NCI-H1092 (cell line): ENCODE data around the gene PKMYT1.

Source experiments
- DNase-seq: peaks from one replicate; lab custom pipeline; 2025; lab: John Stamatoyannopoulos, UW

Gene PKMYT1

DNA sequence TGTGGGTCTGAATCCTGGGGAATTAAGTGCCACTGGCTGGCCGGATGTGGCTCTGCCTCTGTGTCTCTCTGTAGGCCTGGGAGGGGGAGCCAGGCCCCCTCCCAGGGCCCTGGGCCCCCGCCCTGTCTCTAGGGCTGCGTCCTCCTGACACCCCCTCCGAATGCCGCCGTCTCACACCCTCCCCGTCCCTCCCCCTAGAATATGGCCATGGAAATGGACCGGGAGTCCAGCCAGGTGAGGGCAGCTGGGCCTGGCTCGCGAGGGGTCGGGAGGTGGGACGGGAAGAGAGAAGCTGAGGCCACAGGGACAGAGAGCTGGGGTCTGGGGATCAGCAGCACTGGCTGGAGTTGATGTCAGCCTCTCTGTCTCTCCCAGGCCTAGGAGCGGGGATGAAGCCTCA is 16.1 kb upstream of the PKMYT1 start:
- no peak for DNase-seq

DNA sequence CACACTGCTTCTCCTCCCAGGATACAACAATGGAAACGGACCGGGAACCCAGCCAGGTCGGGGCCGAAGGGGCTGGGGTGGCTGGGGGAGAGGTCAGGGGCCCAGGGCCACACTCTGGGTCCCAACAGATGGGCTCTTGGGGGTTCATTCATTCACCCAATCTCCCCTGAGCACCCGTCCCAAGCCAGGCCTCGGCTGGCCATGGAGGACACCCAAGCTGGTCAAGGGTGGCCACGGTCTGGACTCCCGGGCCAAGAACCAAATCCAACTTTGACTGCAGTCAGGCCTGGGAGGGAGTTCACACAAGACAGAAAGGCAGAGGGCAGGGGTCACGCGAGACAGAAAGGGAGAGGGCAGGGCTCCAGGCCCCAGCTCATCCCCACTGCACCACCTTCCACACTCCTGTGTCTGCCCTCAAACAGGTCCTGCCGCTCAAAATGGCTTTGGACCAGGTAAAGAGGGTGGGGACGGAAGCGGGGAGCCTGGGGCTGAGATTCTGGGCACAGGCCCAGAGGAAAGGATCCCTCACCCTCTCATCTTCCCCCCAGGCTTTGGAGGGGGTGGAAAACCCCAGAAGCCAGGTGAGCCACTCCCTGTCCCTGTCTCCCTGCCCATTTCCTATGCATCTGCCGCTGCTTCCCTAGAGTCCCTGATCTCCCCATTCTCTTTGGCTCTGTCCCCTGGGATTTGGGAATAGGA is 12.3 kb upstream of the PKMYT1 start:
- DNase-seq, result no peak

DNA sequence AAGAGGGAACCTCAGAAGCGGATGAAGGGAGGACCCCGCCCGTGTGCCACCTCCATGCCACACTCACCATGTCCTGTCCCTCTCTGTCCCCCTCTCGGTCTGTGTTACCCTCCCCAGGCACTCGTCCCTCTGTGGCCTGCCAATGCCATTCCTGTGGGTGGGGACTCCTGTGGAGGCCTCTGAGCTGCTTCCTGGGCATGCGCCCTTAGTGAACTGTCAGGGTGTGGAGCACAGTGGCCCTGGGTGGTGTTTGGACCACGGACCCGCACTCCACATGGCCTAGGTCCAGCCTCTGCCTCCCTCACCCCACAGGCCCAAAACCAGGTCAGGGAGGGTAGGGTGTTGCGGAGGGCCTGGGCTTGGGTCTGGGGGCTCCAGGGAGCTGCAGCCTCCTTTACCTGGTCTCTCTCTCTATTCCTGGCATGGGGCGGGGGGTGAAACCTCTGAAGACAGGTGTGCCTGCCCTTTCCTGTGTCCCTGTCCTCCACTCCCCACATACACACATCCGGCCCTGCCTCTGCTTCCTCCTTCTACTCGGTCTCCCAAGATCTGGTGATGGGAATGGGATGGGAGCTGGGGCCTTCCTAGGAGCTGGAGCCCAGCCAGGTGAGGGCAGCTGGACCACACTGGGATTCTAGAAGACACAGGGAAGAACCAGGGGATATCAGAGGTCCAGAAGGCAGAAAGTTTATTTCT is 11.5 kb upstream of the PKMYT1 start:
- no peak for DNase-seq

DNA sequence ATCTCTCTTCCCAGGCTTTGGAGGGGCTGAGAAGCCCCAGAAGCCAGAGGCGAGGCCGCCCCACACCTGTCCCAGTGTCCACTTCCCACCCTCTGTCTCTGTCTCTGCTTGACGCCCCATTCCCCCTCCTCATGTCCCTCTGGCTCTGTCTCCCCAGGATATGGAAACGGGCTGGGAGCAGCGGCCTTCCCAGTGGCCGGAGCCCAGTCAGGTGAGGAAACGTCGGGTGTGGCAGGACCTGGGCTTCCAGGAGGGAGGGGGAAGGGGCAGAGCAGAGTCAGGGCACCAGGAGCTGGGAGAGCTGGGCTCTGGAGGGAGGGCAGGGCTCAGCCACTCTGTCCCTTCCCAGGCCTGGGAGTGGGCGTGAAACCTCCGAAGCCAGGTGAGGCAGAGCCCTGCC is 10.6 kb upstream of the PKMYT1 start:
- DNase-seq, result no peak

DNA sequence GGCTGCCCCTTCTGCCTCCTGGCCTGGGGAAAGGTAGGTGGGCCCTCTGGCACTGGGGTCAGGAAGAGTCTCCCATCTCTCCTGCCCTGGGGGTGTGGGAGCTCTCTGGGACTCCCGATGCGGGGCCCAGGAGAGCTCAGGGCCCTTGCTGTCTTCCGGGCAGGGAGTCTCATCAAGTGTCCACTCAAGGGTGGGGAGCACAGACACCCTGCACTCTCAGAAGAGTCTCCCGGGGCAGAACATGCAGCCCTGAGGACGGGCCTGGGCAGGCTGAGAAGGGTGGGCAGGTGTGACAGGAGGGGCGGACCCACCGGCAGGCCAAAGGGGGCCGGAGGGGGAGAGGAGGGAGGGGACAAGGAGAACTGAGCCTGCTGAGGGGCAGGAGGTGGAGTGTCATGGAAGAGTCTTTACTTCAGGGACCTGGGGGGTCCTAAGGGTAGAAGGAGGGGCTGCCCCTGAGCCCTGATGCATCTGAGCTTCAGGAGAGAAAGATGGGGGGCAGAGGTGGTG is 8.4 kb upstream of the PKMYT1 start:
- DNase-seq, result no peak

DNA sequence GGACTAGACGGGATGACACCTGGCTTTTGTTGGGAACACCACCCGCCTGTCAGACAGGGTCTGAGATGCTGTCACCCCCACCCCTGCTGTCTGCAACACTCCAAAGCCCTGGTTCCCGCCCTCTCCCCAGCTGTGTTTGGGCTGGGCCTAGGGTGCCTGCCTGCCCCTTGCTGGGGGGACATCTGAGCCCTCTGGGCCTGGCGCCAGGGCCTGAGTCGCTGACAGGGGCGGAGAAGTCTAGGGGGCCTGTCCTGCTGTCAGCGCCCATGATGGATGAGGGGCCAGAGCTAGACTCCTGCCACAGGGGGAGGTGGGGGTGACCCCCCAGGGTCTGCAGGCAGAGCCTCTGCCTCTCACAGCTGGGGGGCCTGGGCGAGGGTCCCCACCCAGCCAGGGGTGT is 7.6 kb upstream of the PKMYT1 start:
- peak; percentile 32 for DNase-seq

DNA sequence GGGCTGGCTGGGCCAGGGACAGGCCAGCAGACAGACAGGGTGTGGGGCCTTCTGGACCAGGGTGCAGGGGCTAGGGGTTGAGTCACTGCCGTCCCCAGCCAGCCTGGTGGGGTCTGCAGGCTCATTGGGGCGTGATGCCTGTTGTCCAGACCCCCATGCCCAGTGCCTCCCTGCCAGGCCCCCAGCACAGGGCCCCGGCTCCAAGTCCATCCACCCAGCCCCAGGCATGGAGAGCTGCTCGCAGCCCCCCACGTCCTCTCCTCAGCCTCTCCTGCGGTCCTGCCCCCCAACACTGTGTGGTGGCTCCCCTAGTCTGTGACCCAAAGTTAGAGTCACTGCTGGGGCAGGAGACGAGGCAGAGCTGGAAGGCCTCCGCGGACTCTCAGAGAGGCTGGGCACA is 7.0 kb upstream of the PKMYT1 start:
- no peak for DNase-seq

DNA sequence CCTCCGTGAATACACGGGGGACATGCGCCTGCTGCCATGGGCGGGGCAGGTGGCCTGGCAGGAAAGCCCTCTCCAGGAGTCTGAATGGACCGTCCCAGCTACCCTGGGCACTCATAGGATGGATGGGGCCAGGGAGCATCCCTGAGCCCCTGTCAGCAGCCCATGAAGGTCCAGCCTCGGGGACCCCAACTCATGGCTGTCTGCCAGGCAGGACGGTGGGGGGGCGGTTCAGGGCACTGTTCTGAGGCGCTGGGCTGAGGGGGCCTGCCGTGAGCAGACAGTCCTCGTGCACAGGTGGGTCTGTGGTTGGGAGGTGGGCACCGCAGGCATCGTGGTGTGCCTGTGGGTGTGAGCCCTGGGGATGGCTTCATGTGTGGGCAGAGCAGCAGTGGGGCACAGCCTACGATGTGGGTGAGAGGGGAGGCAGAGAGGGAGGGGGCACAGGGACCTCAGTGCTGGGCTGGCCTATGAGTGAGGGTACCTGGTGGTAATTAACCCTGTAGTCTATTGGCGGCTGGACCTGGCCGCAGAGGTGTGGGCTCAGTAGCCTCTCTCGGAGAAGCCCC is 6.5 kb upstream of the PKMYT1 start:
- DNase-seq, result no peak

DNA sequence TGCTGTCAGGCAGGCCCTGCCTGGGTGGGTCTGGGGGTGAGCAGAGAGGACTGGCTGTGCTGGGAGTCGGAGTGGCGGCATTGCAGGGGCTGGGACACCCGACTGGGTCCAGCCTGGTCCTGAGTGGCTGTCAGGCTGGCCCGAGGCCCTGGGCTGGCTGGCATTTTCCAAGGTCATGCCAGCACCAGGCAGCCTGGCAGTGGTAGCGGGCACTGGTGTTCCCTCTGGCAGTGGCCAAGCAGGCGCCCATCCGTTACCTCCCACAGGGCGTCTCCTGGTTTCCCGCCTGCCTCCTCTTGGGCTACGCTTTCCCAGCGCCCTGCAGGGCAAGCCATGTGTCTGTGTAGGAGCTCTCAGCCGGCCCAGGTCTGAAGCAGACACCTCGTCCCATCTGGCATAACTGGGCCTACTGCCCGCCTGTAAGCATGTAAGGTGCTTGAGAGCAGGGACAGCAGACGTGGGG is 5.7 kb upstream of the PKMYT1 start:
- no peak for DNase-seq

DNA sequence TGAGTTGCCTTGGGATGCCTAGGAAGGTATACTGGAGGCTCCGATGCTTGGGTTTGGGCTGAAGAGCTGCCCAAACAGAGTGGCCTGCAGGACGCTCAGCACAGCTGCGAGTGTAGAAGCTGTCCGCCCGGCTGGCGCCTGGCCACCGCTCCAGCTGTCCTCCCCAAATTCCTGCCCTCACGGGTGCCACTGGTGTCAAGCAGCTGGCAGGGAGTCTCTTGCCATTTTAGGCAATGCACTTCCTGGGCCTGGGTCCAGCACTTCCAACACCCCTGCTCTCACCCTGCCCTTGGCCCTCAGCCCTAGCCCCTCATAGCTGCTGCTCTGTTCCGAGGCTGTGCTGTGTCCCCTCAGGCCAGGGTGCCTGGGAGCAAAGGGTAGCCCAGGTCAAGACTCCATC is 5.2 kb upstream of the PKMYT1 start:
- no peak for DNase-seq

DNA sequence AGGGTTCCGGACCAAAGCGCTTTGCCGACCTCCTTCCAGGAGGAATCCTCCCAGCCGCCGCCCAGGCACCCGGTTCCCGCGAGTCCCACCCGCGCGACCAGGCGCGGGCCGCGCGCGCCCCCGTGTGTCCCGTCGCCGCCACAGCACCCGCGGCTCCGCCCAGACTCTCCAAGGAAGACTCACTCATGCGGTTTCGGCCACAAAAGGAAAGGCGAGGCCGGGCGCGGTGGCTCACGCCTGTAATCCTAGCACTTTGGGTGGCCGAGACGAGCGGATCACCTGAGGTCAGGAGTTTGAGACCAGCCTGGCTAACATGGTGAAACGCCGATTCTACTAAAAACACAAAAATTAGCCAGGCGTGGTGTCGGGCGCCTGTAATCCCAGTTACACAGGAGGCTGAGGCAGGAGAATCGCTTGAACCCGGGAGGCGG is 3.5 kb upstream of the PKMYT1 start:
- peak; percentile 64 for DNase-seq

DNA sequence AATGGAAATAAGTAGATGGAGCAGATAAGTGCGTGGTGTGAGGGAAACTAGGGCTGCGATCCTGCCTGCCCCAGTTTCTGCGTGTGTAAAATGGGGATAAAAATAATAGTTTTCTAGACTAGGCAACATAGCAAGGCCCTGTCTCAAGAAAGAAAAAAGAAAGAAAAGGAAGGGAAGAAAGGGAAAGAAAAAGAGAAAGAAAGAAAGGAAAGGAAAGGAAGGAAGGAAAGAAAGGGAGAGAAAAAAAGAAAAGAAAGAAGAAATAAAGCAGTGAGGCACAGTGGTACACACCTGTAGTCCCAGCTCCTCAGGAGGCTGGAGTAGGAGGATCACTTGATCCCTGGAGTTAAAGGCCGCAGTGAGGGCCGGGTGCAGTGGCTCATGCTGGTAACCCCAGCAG is 2.2 kb upstream of the PKMYT1 start:
- DNase-seq, result no peak

DNA sequence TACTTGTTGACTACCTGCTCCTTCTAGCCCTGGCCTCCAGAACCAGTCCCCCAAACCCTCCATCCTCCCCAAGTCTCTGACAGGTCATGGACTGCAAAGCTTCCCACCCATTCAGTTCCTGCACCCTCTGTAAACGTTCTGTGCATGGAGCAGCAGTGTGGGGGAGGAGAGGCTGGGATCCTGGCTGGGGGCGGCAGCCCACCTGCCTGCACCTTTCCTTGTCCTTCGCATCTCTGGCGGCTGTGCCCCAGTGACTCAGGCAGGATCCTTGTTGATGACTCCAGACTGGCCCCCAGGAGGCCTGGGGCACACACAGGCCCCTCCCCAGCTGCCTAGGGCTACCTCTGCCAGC is 1.6 kb upstream of the PKMYT1 start:
- DNase-seq, result no peak

DNA sequence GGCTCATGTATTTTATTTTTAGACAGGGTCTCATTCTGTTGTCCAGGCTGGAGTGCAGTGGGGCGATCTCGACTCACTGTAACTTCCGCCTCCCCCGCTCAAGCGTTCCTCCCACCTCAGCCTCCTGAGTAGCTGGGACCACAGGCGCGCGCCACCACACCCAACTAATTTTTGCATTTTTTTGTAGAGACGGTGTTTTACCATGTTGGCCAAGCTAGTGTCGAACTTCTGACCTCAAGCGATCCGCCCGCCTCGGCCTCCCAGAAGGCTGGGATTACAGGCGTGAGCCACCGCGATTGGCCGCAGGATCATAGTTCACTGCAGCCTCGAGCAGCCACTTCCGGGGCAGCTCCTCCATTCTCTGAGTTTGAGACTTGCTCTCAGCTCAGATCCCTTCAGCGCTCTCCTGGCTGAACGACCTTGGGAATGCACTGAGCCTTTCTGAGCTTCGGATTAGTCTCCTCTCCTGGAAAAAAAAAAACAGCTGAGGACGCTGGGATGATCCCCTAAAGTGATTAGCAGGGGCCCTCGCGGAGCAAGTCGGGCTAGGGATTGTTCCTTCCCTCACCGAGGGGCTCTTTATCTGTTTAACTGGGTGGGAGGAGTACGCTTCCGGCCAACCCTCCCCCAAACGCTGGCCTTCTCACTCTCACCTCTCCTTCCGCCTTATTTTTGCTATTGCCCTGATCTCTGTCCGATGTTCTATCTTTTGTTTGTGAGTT is 1.1 kb upstream of the PKMYT1 start:
- no peak for DNase-seq

DNA sequence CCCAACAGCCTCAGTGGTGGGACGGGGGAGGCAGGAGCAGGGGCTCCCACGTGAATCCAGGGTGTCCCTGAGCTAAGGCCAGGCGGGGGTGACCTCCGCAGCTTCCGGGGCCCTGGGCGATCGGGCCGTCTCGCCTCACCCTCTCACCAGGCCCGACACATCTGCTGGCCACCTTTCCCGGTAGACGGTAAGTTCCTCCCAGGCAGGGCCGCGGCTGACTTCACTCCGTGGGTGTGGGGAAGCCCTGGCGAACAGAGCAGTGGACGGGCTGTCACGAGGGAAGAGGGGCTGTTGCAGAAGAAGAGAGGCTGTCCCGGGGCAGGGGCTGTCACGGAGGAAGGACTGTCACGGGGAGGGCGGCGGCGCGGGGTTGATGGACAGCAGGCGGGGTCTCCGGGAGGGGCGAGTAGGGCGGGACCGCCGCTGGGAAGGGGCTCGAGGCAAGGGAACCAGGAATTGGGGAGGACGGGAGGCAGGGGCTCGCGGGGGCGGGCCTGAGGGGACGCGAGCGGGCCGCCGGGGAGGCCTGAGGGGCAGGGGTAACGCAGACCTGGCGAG is 498 bp downstream of the PKMYT1 start:
- DNase-seq, result no peak

DNA sequence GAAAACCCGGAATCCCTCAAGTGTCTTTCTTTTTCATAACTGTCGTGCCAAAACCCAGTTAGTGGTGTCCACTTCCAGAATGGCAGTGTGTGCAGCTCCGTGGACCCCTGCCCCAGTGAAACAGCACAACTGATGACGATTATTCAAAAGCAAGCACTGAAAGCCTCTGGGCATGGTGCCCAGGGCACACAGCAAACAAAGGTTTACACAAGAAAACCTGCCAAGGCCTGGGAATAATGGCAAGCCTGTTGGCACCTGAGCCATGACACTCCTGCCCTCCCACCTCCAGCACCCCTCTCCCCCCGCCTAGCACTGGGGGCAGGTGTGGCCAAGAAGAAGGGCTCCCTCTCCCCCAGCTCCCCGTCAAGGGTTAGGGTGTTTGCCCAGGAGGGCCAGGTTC is 2.8 kb downstream of the PKMYT1 start:
- peak; percentile 96 for DNase-seq

DNA sequence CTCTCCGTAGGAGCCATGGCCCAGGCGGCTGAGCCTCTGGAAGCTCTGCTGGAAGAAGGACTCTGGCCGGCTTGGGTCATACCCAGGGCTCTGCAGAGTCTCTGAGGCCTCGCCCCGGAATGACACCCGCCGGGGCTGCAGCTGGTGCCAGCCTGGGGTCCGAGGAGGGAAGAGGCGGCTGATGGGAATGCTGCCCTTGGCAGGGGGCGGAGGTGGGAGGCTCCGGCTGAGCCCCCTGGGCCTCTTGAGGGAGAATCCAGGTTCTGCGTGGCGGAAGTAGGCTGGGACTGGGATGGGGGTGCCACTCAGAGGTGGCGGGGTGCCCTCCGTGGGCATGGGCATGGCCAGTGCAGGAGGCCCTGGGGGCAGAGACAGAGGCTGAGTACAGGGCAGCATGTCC is 3.6 kb downstream of the PKMYT1 start:
- DNase-seq, result no peak

DNA sequence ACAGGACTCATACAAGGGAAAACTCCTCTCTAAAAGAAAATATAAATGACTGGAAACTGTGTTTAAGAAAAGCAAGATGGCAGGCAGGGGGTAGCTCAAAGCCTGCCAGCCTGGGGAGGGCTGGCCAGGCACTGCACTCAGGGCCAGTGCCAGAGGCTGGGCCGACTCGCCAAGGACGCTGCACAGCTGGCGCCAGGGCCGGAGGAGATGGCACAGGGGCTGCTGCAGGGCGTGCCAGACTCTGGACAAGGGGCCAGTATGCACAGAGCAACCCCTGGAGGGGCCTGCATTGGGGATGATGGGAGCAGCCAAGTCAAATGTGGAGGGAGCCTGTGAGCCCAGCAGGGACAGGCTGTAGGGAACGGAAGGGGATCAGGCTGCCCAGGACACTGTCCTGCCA is 4.0 kb downstream of the PKMYT1 start:
- DNase-seq, result peak; percentile 27

DNA sequence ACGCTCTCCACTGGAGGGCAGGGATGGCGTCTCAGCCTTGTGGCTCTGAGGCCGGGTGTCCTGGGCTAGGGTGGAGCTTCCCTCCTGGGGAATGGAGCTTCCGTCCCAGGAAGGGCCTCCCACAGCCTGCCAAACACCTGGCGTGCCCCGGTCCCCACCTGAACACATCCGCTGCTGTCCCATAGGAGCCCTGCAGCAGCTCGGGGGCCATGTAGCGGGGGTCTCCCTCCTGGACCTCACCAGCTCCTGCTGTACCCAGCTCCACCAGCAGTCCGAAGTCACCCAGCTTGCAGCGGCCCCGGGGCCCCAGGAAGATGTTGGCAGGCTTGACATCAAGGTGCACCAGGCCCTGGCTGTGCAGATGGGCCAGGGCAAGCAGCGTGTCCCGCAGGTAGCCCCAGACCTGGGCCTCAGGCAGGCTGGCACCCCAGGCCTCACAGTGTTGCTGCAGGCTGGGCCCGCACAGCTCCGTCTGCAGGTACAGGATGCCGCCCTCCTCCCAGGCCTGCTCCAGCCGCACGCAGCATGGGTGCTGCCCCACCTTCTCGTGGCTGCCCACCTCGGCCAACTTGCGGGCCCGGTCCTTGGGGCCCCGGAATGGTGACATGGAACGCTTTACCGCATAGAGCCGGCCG is 5.0 kb downstream of the PKMYT1 start:
- no peak for DNase-seq

DNA sequence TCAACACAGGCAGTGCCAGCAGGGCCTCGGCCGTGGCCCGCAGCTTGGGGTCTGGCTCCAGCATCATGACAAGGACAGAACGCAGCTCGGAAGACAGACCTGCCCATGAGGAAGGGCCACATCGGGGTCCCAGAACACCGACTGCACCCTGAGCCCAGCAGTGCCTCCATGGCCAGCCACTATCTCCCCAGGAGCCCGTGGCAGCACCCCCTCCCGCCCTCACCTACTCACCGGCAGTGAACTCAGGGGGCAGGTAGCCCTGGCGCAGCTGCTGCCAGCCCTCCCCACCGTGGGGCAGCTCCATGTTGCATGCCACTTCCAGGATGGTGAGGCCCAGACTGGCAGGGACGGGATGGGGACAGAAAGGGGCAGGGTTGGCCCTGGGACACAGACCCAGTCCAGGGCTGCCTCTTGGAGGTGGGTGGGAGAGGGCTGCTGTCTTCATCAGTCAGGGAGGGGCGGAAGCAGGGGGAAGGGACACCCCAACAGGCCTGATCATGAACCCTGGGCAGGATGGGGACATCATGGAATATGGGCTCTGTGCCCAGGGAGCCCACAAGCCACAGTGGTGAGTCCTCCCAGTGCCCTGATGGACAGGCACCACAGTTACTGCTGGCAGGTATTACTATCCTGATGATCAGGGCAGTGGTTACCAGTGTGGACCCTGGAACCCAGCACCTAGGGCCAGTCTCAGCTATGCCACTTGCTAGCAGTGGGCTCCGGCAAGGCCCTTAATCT is 5.8 kb downstream of the PKMYT1 start:
- no peak for DNase-seq
